Erythroblast (primary cell): ENCODE results near the gene TMEM258.

Experiments
- GATA1 ChIP-seq: IDR thresholded peaks from 2 replicates; pipeline ENCODE4 v1.6.1; 2011; ENCODE audit warnings: low read depth, mild to moderate bottlenecking, control low read depth, low read length, moderate library complexity
- POLR2A ChIP-seq: IDR thresholded peaks from 2 replicates; pipeline ENCODE4 v1.6.1; 2011; ENCODE audit warnings: mild to moderate bottlenecking, low read length

DNA sequence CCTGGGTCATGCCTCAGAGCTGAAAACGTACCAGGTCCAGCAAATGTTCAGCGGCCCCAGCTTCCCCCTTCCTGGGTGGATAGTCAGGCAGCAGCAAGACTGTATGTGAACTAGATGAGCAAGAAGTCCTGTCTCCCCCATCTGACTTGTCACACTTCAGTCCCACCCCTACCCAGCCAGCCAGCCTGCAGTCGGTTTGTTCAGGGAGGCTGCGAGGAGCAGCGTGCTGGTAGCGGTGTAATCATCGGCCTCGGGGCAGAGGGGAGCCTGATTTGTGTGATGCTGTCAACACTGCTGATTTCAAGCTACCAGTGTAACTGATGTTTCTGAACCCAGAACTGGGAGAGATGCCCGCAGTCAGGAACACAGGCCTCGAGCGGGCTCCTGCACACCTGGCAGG, 9.6 kb downstream of the TMEM258 start:
- TF ChIP-seq POLR2A (no peak), GATA1 (no peak)
